Measurements from ENCODE around the gene ZBTB8B.
"Not testable (repeated sequence)": the region's sequence is repeated elsewhere in the genome, so short reads cannot be mapped to it uniquely, and the experiment has no call there.

The ZBTB8B gene

DNA sequence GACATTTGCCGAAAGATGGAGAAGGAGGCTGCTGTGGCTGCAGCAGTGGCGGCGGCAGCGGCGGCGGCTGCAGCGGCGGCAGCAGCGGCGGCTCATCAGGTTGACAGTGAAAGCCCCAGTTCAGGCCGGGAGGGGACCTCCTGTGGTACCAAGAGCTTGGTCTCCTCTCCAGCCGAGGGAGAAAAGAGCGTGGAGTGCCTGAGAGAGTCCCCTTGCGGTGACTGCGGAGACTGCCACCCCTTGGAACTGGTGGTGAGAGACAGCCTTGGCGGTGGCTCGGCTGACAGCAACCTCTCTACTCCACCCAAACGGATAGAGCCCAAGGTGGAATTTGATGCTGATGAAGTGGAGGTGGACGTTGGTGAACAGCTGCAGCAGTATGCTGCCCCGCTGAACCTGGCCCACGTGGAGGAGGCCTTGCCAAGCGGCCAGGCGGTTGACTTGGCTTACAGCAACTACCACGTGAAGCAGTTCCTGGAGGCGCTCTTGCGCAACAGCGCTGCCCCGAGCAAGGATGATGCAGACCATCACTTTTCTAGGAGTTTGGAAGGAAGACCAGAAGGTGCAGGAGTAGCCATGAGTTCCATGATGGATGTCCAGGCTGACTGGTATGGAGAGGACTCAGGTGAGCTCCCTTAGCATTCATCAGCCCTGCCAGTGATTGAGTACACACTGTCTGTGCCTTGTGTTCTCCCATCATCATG is 6.3 kb downstream of the ZBTB8B start:
- no peak for DNase-seq

DNA sequence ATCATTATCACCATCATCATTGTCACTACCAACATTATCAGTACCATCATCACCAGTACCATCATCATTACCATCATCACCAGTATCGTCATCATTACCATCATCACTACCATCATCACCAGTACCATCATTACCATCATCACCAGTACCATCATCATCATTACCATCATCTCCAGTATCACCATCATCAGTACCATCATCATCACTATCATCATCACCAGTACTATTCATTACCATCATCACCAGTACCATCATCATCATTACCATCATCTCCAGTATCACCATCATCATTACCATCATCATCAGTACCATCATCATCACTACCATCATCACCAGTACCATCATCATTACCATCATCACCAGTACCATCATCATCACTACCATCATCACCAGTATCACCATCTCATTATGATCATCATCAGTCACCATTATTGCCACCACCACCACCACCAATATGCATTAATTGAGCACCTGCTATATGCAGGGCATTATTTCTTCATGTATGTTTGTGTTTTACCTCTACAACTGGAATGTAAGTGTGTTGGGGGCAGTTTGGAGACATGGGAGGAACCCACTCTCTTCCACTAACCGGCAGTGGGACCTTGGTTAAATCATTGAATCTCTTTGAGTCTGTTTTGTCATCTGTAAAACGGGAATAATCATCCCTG is 7.0 kb downstream of the ZBTB8B start:
- no peak for DNase-seq

DNA sequence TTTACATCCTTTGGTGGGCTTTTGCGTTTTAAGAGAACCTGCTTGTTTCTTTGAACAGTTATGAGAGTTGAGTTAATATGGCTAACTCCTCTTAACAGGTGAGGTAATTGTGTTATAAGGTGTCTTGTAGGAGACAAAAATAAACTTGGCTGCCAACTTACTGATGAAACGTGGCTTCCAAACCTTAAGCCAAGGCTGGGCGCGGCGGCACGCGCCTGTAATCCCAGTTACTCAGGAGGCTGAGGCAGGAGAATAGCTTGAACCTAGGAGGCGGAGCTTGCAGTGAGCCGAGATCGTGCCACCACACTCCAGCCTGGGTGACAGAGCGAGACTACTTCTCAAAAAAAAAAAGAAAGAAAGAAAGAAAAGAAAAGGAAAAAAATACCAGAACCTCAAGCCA is 8.1 kb downstream of the ZBTB8B start:
- not testable (repeated sequence) for DNase-seq

DNA sequence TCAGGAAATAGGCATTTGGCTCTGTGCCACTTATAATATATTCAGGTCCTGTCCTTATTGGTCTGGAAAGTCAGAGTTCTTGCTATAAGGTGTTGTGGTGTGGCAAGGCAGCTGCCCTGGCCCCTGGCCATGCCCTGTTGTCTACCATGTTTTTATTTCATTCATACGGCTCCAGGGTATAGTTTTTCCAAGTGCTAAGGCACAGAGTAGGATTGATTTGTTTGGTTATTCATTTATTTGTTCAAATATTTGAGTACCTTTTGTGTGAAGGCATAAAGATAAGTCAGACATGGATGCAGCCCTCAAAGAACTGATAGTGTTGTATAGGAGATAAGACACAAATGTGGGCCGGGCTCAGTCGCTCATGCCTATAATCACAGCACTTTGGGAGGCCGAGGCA is 10.1 kb downstream of the ZBTB8B start:
- DNase-seq = no peak

DNA sequence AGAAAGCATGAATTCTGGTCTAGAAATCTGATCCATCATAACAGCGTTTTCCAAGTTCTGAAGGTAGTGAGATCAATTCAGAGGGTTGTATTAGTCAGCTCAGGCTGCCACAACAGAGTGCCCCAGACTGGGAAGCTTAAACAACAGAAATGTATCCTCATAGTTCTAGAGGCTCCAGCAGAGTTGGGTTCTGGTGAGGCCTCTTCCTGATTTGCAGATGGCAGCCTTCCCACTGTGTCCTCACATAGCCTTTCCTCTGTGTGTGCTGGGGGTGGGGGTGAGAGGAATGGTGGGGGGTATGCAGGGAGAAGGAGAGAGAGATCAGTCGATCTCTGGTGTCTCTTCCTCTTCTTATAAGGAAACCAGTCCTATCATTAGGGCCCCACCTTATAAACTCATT is 15.1 kb downstream of the ZBTB8B start:
- no peak for DNase-seq

DNA sequence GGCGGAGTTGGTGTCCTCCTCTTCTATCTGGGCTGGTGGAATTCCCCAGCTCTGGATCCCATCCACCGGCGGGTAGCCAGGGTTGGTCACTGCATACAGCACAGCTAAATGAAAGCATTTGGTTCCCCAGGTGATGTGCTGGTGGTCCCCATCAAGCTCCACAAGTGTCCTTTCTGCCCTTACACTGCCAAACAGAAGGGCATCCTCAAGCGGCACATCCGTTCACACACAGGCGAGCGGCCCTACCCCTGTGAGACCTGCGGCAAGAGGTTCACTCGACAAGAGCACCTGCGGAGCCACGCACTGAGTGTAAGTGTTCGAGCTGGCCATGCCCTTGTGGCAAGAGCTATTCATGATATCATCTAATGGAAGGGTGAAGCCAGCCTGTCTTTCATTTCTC is 15.9 kb downstream of the ZBTB8B start:
- DNase-seq = no peak

DNA sequence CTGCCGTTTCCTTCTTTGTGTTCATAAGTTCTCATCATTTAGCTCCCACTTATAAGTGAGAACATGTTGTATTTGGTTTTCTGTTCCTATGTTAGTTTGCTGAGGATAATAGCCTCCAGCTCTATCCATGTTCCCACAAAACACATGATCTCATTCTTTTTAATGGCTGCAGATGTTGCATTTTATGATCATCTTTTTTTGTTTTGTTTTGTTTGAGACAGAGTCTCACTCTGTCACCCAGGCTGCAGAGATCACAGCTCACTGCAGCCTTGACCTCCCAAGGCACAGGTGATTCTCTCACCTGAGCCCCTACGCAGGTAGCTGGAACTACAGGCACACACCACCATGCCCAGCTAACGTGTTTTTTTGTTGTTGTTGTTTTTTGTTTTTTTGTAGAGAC is 16.9 kb downstream of the ZBTB8B start:
- not testable (repeated sequence) for DNase-seq

DNA sequence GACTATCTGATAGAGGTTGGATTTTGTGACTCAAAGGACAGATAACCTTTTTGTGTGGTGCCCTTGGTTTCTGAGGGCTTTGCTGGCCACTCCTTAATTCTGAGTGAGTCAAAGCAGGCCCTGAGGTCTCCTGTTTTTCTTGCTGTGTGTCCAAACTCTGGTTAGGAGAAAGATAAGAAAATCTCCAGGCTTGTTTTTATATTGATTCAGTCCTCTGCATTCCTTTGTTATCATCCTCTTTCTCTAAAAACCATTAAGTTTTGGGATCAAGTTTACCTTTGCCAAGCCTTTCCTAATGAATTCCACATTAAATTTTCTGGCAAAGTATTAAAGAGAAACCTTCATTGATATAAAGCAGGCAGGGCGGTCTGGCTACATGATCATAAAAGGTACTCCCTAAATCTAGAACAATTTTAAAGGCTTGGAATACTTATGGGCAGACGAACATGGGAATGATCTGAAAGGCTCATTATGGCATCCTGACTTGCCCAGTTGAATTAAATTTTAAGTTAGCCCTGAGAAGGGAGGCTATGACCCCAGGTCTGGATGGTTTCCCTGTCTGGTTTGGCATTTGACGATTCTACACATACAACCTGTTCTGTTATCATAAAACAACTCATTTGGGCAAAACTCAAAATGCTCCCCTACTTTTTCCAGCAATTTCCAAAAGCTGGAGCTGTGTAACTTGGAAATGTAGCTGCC is 20.8 kb downstream of the ZBTB8B start:
- DNase-seq = no peak

DNA sequence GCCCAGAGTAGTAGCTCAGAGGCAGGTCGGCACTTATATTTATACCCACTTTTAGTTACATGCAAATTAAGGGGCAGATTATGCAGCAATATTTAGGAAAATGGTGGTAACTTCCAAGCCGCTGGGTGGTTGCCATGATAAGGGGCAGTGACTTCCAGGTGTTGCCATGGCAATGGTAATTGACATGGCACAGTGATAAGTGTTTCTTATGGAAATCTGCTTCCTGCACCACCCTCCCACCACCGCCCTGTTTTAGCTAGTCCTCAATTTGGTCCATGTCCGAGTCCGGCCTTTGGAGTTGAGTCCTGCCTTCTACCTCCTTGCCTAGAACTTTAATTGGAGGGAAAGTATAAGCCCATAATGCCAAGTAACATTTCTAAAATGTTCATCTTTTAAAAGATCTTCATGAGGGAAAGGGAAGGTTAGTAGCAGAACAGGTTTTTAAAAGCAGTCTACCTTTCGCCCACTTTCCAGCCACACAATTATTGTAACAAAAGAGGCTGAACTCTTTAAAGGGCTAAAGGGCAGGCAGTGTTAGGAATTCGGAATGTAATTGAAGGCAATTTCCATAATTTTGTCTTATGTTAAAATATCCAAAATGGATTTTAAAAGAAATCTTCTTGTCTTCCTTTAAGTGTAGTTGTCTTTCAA is 21.7 kb downstream of the ZBTB8B start:
- DNase-seq = no peak

DNA sequence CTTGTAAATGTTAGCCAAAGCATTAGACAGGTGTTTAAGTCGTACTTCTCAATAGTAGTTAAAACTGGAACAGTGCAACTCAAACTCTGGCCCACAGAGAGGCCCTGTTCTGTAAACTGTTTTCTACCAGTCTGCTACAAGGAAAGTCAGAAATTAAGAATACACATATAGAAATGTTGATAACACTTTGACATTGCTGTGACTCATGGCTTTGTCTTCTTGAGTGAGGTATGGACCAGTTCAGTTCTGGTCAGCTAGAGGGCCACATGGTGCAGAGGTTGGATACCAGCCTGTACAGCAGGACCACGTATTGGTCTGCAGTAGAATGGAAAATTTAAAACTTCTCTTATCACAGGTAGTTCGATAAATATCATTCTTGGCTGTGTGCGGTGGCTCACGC is 22.3 kb downstream of the ZBTB8B start:
- DNase-seq = no peak

DNA sequence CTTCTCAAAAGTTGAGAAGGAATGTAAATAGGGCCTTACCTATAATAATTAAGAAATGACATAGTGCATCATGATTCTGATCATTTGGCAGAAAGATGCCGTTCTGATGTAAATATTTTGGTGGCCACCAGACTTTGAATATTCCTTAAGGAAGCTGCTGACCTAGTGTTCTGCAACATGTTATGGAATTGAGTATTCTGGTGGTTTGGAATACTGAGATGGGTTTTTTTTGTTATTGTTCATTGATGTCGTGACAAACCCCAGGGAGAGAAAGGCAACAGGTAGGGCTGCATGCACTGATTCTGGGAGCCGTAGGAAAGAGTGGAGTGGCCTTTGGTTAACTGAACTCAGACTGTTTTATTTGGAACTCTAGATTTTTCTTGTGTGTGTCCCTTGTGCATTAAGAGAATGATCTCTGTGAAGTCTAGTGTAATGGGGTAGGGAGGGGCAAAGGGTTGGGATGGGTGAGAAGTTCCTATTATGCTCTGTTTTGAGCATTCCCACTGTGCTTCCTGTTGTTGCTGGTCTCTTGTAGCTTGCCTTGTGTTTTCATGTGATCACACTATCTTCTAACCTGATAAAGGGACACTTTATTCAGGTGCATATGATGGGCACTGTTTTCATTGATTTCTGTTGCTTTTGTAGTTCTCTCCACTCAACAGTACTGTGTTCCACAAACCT is 25.0 kb downstream of the ZBTB8B start:
- no peak for DNase-seq

DNA sequence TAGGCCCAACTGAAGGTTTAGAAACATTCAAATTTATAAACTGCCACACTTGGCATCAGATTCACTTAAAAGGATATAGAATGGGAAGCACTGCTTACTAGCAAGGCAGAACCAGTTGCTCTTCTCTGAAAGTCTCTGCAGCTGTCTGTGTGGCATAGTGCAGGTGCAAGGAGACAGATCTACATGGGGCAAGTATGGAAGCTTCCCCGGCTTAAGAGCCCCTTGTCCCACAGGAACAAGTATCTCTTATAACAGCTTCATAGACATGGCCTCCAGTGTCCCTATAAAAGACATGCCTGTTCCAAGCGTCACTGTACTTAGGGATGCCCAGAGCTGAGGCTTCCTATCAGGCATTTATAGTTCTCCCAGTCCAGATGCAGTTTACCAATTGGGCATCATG is 26.5 kb downstream of the ZBTB8B start:
- DNase-seq = no peak

DNA sequence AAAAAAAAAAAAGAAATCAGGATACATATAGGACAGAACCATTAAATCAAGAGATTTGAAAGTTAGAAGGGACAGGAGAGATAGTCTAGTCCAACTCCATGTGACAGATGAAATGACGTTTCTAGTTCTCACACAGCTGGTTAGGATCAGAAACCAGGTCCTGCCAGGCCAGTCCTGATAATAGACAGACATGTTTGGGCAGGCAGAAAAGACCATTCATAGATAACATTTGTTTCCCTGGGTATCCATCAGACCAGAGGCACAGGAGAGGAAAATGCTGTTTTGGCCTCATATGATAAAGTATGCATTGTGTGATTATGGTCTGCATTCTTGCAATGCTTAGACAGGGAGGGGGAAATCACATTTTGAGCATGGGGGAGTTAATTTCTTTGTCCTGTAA is 29.3 kb downstream of the ZBTB8B start:
- no peak for DNase-seq

DNA sequence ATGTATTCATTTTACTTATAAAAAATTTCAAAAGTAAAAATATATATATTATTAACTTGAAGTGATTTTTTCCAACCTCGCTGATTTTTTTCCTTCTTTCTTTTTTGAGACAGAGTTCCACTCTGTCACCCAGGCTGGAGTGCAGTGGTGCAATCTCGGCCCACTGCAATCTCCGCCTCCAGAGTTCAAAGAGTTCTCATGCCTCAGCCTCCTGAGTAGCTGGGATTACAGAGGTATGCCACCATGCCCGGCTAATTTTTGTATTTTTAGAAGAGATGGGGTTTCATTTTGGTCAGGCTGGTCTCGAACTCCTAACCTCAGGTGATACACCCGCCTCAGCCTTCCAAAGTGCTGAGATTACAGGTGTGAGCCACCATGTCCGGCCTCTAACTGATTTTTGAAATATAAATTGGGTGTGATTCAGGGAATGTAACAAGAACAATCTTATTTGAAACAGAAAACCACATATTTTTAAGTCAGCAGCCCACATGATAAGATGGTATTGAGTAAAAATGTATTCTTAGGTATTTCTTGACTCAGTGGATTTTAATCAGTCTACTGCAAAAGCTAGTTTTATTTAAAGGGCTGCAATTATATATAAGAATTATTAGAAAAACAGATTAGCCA is 30.0 kb downstream of the ZBTB8B start:
- no peak for DNase-seq

DNA sequence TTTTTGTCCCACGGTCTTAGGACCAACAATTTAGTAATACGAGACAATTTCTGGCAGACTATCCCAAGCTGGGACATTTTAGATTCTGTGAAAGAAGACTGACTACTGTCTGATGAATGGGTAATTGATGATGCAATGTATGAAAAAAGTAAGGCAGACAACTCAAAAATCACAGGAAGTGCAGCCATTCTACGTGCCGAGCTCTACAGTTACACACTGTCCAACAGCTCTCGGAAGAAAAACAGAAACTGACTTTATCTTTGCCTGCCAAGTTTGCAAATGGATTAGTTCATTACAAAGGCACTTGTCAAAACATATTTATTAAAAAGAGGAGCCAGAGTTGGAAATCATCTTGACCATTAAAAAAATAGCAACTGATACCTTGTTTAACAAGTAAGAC is 31.3 kb downstream of the ZBTB8B start:
- DNase-seq = peak in 1 of 5 donors; percentile 17

DNA sequence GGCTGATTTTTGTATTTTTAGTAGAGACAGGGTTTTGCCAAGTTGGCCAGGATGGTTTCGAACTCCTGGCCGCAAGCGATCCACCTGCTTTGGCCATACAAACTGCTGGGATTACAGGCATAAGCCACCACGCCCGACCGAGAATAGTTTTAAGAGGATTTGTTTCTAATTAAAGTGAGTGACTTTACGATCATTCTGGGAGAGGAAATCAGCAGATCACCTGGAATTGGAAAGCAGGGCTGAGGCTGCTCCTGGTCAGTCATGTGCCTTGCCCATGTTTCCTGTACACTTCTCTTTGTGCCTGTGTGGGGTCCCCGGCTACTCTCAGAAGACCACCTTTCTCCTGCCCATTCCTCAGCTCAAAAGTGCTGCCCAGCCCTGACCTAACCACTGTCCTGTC is 33.9 kb downstream of the ZBTB8B start:
- DNase-seq = no peak

DNA sequence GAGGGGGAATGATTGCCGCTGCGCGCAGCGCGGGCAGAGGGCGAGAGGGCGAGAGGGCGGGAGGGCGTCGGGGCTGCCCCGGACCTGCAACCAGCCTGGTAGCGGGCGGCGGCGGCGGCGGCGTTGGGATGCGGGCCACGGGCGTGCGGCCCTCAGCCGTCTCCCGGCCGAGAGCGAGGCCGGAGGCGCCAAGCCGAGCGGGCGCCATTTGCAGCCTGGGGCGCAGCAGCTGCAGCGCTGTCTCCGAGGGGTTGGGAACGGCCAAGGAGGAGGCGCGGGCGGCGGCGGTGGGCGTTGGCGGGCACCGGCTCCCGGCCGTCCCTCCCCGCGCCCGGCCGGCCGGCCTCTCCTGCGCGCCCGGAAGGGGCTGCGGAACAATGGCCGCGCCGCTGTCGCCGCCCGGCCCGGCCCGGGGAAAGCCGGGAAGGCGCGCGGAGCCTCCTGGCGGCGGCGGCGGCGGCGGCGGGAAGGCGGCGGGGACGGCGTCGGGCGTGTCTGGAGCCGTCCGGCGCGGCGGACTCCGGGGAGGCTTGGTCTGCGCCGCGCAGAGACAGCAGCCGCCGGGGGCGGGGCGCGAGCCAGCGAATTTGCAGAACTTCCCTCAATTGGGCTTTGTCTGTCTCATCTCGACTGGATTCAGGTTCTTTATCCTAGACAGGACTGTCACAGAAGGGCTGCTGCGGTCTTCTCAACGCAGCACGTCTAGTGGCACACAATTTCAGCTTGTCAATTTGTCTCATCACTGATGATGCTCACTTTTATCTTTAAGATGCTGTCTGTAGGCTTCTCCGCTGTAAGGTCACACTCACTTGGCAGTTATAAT is 35.7 kb downstream of the ZBTB8B start:
- DNase-seq = no peak

DNA sequence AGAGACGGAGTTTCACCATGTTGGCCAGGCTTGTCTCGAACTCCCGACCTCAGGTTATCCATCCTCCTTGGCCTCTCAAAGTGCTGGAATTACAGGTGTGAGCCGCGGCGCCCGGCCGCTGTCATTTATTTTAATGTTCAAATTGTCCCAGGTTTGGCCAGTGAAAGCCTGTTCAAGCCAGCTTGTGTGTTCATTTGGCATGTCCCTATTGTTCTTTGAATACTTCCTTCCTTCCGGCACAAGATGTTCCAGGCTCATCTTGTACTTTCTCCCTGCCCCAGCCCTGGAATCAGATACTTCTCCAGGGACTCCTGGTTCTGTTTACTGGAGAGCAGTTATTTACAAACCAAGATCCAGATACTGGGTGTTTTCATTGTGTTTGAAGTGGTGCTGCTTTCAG is 37.0 kb downstream of the ZBTB8B start:
- no peak for DNase-seq

DNA sequence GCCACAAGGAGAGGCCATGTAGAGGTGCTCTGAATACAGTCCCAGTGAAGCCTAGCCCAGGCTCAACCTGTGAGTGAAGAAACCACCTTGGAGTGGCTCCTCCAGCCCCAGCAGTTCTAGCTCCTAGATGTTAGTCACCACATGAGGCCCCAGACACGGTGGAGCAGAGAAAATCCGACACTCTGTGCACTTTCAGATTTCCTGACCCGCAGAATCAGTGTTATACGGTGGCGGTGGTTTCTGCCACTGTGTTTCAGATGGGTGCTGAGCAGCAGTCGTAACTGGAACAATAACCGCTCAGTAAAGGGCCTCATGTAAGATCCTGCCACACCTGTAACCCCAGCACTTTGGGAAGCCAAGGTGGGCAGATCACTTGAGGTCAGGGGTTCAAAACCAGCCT is 38.3 kb downstream of the ZBTB8B start:
- no peak for DNase-seq

DNA sequence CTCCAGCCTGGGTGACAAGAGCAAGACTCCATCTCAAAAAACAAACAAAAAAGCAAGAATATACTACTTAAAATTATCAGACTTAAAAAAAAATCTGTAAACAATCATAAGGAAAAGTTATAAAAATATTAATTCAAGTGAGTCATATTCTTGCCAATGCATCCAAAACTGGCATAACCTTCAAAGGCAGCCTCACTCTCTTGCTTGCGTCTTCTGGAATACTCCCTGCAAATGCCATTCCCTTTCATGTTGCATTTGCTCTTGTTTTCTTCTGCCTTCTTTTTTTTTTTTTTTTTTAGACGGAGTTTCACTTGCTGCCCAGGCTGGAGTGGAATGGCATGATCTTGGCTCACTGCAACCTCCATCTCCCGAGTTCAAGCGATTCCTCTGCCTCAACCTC is 42.1 kb downstream of the ZBTB8B start:
- no peak for DNase-seq

DNA sequence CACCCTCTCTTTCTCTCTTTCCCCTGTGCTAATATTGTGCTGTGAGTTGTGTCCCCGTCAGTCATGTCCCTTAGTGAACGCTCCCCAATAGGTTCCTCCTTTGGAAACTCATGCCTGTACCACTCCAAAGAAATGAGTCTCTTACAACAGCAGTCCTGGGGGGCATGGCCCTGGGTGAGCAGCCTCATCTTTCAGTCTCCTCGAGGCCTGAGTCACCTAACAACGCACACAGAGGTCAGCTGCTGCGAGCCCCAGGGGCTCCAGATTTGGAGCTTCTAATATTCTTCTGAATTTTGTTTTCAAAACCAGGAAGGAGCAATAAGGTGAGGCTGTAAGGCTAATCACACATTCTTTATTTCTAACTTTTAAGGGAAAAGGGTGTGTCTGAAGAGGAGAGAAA is 43.9 kb downstream of the ZBTB8B start:
- DNase-seq = no peak

DNA sequence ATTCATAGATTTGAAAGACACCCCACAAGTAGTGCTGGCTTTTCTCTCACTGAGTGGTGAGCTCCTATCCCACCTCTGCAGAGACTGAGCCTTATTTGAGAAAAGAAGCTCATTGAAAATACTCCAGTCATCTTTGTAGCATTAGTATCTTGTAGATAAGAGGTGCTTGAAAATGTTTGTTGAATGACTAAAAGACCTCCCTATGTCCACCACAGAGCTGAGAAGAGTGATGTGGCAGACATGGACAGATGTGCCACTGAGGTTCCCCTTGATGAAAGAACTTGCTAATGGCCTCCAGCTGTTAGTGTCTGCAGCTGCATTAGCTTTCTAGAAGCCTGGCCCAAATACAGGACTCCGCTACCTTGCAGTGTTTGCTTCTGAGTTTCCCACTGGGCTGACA is 45.1 kb downstream of the ZBTB8B start:
- DNase-seq = no peak
